ENCODE results near the gene FAM241A. TPM values are rescaled to one million over a fixed set of nuclear protein-coding genes. Genes with fewer than 3 reads are reported as not detected.

The FAM241A gene
- total and polyA plus RNA-seq, 2 of the 13 experiments (the other 11 are each of a cell fraction or from before 2014, with no cell fraction given): 0.61 to 0.69 TPM

DNA sequence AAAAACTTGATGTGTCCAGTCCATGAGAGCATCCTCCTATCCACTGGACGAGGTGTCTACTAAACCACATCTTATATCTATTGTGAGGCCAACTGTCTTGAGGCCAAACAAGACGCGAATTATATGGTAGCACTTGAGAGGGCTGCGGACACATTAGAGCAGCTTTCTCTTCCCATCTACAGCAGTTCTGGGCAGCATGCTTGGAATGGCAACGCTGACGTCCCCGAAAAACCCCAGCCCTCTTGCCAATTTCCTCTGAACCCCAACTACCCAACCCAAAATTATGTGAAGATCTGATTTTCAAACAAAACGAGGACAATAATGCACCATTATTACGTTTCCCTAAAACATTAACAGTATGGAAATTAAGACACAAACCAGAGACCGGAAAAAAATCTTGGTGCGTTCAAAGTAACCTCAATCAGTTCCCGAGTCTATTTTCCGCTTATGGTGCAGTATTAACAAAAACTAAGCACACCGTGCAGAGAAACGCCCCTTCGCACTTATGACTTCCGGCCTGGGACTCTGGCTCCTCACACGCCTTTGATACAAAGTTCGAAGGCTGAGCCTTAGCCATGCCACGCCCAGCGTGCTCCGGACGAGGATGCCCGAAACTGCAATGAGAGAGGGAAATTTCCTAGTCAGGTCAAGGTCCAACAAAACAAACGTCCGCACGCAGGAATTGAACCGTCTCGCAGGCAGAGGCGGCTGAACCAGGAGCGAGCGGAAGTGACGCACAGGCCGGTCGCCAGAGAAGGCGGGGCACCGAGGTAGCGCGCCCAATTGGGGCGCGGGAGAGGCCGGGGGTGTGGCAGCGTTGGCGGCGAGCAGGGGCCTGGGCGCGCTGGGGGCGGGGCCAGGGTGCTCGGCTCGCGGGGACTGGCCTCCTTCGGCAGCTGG lies 85.9 kb downstream of the FAM241A start (continued):
- TF ChIP-seq, protein P1, sequence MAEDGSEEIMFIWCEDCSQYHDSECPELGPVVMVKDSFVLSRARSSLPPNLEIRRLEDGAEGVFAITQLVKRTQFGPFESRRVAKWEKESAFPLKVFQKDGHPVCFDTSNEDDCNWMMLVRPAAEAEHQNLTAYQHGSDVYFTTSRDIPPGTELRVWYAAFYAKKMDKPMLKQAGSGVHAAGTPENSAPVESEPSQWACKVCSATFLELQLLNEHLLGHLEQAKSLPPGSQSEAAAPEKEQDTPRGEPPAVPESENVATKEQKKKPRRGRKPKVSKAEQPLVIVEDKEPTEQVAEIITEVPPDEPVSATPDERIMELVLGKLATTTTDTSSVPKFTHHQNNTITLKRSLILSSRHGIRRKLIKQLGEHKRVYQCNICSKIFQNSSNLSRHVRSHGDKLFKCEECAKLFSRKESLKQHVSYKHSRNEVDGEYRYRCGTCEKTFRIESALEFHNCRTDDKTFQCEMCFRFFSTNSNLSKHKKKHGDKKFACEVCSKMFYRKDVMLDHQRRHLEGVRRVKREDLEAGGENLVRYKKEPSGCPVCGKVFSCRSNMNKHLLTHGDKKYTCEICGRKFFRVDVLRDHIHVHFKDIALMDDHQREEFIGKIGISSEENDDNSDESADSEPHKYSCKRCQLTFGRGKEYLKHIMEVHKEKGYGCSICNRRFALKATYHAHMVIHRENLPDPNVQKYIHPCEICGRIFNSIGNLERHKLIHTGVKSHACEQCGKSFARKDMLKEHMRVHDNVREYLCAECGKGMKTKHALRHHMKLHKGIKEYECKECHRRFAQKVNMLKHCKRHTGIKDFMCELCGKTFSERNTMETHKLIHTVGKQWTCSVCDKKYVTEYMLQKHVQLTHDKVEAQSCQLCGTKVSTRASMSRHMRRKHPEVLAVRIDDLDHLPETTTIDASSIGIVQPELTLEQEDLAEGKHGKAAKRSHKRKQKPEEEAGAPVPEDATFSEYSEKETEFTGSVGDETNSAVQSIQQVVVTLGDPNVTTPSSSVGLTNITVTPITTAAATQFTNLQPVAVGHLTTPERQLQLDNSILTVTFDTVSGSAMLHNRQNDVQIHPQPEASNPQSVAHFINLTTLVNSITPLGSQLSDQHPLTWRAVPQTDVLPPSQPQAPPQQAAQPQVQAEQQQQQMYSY (CRISPR knock-in tag; IDR thresholded peaks at IDR 0.05): peak; percentile 34; the same call in 1 of the 2 replicates
- no peak for TF ChIP-seq SALL2 (CRISPR knock-in tag; IDR thresholded peaks at IDR 0.05)
- TF ChIP-seq TAF15 (IDR thresholded peaks at IDR 0.05; ENCODE audit: low read depth, low read length, poor library complexity, severe bottlenecking): no peak
- TF ChIP-seq NCOA5 (CRISPR knock-in tag; IDR thresholded peaks at IDR 0.05): no peak
- no peak for TF ChIP-seq ZFP41 (CRISPR knock-in tag; IDR thresholded peaks at IDR 0.05; ENCODE audit: borderline replicate concordance)
- no peak for TF ChIP-seq ZFYVE20 (CRISPR knock-in tag; IDR thresholded peaks at IDR 0.05; ENCODE audit: borderline replicate concordance, low read depth)
- TF ChIP-seq RAD21 (CRISPR knock-in tag; IDR thresholded peaks at IDR 0.05): 0 out of 2 replicates have a peak, but pooled peaks have one; percentile 12
- TF ChIP-seq MIER2 (CRISPR knock-in tag; IDR thresholded peaks at IDR 0.05): peak; percentile 78; the same call in 1 of the 2 replicates
- no peak; the same call in 1 of the 2 replicates for TF ChIP-seq ZNF816 (CRISPR knock-in tag; IDR thresholded peaks at IDR 0.05; ENCODE audit: borderline replicate concordance)
- TF ChIP-seq ZNF234 (CRISPR knock-in tag; conservative IDR thresholded peaks at IDR 0.05): no peak
- no peak for TF ChIP-seq GTF3A (CRISPR knock-in tag; conservative IDR thresholded peaks at IDR 0.05)
- TF ChIP-seq CTCF (CRISPR knock-in tag; IDR thresholded peaks at IDR 0.05): no peak
- no peak for TF ChIP-seq ZKSCAN1 (IDR thresholded peaks at IDR 0.05; ENCODE audit: low read length)
- peak; percentile 90 for TF ChIP-seq CREB1 (IDR thresholded peaks at IDR 0.05)
- peak; percentile 95 for TF ChIP-seq CREB1 (CRISPR knock-in tag; IDR thresholded peaks at IDR 0.05)
- no peak for TF ChIP-seq ZNF83 (CRISPR knock-in tag; IDR thresholded peaks at IDR 0.05; ENCODE audit: borderline replicate concordance)
- TF ChIP-seq ZNF576 (CRISPR knock-in tag; IDR thresholded peaks at IDR 0.05): no peak
- TF ChIP-seq NFIC (IDR thresholded peaks at IDR 0.05; ENCODE audit: low read length): peak; percentile 61; the same call in 1 of the 2 replicates
- no peak for TF ChIP-seq ZBTB8A (CRISPR knock-in tag; IDR thresholded peaks at IDR 0.05; ENCODE audit: borderline replicate concordance, low read depth)
- TF ChIP-seq ZNF713 (CRISPR knock-in tag; IDR thresholded peaks at IDR 0.05): no peak
- 0 out of 2 replicates have a peak, but pooled peaks have one; percentile 31 for TF ChIP-seq IRX3 (CRISPR knock-in tag; IDR thresholded peaks at IDR 0.05; ENCODE audit: borderline replicate concordance, low read depth)
- no peak; the same call in 1 of the 2 replicates for TF ChIP-seq DNMT3B (CRISPR knock-in tag; conservative IDR thresholded peaks at IDR 0.05)
- no peak for TF ChIP-seq ATF7 (IDR thresholded peaks at IDR 0.05)
- no peak; the same call in 1 of the 2 replicates for TF ChIP-seq ATF7 (CRISPR knock-in tag; IDR thresholded peaks at IDR 0.05)
- TF ChIP-seq ZNF468 (CRISPR knock-in tag; IDR thresholded peaks at IDR 0.05): no peak

Measured in HepG2 (cell line).